Skin of body (tissue), 2 donors: ENCODE data around the gene NRCAM. TPM values are rescaled to one million over a fixed set of nuclear protein-coding genes. Genes with fewer than 3 reads are reported as not detected.
"Not testable (repeated sequence)": the region's sequence is repeated elsewhere in the genome, so short reads cannot be mapped to it uniquely, and the experiment has no call there.

Experiments
- DNase-seq: peaks from one replicate; lab custom pipeline; 2025; lab: John Stamatoyannopoulos, UW
- total RNA-seq: library from RNA; depleted of rRNA; stranded (reverse); fragments of >200 nt; gene quantifications from one replicate; pipeline ENCODE4 v1.2.3, GENCODE V29; 2014

Gene NRCAM
- total RNA-seq, result 7.9 TPM

GRCh38 chr7:108455998-108456677 is at the start of gene NRCAM:
TSS of gene NRCAM (minus strand) at chr7:108456436. CDS start at chr7:108240064, 216,372 bp downstream.
- DNase-seq, result no peak

DNA sequence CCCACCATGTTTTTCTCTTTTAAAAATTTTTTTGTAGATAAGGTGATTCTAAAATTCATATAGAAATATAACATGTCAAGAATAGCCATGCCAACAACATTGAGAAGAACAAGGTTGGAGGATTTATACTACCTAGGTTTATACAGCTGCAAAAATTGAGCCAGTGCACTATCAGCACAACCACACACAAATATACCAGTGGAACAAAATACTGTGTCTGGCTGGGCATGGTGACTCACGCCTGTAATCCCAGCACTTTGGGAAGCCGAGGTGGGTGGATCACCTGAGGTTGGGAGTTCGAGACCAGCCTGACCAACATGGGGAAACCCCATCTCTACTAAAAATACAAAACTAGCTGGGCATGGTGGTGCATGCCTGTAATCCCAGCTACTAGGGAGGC is 48.3 kb upstream of the NRCAM start:
- DNase-seq, result not testable (repeated sequence)

GRCh38 chr7:108503112-108504026 is 47.1 kb upstream of the NRCAM start:
- DNase-seq, result no peak

- DNase-seq, result no peak
Measured at GRCh38 chr7:108499566-108499965, 43.3 kb upstream of the NRCAM start.

- no peak for DNase-seq
Measured at GRCh38 chr7:108498481-108498880, 42.2 kb upstream of the NRCAM start.

GRCh38 chr7:108497082-108497725 is 41.0 kb upstream of the NRCAM start:
- DNase-seq, result no peak

DNA sequence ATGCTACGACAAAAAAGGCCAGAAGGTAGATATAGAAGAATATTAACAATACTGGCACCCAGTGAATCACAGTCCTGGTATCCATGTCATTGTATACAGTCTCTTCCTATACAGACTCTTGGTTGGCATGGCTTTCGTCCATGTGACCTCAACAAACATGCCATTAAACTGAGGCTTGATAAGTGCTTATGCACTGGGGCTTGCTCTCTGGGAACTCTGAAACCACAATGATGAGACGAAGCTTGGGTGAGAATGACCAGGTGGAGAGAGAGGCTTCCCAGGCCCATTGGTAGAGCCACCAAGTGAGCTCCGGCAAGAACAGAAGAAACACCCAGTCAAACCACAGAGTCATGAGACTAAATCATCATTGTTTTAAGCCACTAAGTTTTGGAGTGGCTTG is 36.5 kb upstream of the NRCAM start:
- no peak for DNase-seq

DNA sequence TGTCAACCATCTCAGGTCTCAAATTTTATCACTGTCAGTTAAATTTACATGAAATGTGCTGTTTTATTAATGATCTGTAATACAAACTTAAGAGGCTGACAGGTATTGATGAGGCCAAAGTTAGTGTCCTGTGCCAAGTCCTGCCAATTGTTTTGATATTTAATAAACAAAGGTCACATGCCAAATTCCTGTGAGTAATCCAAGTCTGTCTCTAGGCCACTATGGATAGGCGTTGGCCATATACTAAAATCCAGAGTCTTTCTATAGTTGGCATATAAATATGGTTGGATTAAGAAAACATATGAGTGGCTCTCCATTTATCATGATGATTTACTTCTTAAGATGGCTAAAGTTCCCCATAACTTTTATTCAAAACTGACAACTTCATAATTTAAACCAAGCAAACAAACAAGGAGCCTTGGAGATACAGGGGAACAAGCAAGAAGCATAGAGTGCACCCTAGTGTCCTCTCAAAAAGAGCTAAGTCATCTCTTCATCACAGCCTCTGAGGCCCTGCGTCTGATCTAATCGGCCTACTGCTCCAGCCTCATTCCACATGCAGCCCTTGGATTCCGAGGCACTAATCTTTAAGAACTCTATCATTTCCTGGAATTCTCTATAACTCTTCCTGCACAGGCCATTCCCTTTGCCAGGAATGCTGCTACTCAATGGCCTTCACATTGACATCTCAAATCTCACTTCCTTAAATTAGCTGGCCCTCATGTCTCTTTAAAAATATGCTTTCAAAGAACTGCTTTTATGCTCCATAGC is 32.7 kb upstream of the NRCAM start:
- no peak for DNase-seq

DNA sequence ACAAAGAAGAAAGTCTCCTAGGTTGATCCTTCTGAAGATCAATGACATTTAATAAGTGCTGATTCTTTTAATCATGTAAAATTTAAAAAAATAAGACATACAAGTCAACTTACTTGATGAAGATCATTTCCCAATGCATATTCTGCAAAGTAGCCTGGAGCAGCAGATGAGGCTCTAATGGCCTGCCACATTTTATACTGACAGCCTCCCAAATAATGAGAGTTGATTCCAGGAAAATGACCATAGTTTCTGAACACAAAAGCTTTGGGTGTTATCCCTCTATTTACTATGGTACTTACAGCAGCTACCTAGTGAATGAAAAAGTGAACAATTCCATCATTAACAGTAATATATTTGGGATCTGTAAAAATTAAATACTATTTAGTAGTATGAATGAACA is 31.4 kb upstream of the NRCAM start:
- DNase-seq, result no peak

GRCh38 chr7:108486291-108486966 is 30.2 kb upstream of the NRCAM start:
- no peak for DNase-seq

DNA sequence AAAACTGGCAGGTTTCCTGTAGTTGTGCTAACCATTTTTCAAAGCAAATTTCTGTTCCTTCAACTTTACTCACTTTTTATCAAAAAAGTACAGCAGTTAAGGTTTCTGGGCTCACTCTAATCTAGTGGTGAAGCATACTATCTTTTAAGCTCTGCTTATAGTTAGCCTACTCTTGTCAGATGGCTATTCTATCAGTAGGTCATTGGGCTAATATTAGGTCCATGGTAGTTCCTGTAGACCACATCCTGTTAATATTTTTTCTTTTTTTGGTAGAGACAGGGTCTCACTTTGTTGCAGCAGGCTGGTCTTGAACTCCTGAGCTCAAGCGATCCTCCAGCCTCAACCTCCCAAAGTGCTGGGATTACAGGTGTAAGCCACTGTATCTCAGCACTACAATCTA is 27.9 kb upstream of the NRCAM start:
- no peak for DNase-seq

- no peak for DNase-seq
Measured at GRCh38 chr7:108480311-108480710, 24.1 kb upstream of the NRCAM start.

DNA sequence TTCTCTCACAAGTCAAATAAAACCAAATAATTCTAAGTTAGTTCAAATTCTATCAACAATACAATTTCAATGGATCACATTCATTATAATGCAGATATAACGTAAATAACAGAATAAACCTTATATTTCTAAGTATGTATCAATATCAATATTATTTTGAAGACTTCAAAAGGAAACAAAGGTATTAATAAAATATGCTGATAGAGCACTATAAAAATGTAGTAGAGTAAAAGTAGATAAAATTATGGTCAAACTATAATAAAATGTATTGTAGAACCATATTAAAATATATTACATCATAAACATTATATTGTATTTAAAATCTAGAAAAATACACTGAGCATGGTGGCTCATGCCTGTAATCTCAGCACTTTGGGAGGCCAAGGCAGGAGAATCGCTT is 23.5 kb upstream of the NRCAM start:
- no peak for DNase-seq

DNA sequence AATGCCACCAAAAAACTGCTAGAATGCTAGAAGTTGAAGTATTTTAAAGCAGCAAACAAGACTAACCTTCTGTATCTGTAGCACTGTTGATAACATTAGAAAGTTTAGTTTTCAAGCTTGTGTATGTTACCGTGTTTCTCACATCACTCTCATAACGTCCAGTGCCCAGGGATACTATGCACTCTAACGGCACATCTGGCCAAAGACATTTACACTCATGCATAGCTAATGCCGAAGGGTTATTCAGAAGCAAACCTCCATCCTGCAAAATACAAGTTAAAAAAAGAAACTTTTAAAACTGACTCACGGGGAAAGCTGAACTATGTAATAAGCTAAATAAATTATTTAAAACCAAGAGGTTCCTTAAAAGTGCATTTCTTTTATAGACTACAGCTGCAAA is 22.9 kb upstream of the NRCAM start:
- DNase-seq, result no peak

GRCh38 chr7:108468246-108468645 is 12.0 kb upstream of the NRCAM start:
- no peak for DNase-seq

DNA sequence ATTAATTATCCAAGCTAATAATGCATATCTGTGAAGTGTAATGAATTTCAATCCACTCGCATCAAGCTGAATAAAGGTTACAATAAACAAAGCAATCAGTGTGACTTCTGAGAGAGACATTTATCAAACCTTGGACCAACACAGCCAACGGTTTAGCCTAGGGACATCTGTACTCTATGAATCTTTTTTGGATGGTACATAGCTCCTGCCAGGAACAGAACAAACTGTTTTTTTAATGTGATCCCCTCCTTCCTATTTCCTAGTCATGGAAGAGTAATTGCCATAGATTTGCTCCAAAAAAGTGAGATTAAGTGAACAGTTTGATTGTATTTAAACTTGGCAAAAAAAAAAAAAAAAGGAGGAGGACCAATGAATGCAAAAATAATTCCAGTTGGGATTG is 11.2 kb upstream of the NRCAM start:
- no peak for DNase-seq

GRCh38 chr7:108466322-108466721 is 10.1 kb upstream of the NRCAM start:
- DNase-seq, result not testable (repeated sequence)

DNA sequence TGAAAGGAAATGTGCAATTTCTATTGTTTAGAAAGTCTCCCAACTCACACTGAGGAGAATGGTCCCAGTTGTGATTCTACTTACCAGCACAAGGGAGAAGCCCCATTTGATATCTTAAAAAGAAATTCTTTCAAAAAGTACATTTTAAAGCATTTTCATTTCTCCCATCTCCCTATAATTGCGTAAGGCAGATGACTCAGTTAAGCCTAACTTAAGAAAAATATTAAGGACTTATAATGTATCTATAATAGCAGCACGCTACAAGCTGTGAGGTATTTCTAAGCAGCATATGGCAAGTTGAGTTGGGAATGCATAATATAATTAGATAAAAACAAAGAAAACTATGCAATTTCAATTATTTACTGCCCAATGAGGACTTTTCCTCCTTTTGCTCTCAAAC is 8.5 kb upstream of the NRCAM start:
- DNase-seq, result no peak

DNA sequence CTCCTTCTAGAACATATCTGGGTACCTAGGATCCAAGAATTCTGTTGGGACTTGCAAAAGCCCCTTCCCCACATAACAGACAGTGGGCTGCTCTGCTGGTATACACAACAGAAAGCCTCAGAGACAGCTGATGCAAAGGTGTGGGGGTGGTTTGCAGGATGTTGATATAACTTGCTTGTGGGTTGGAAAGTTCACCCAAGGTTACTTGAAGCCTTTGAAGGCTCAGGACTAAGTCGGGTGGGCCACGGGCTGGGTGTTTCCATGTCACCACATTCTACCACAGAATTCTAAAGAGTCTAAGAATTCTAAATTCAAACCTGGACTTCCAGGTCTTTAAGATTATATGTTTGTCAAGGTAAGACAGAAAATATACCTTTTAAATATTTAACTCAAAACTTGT is 7.4 kb upstream of the NRCAM start:
- DNase-seq, result no peak

DNA sequence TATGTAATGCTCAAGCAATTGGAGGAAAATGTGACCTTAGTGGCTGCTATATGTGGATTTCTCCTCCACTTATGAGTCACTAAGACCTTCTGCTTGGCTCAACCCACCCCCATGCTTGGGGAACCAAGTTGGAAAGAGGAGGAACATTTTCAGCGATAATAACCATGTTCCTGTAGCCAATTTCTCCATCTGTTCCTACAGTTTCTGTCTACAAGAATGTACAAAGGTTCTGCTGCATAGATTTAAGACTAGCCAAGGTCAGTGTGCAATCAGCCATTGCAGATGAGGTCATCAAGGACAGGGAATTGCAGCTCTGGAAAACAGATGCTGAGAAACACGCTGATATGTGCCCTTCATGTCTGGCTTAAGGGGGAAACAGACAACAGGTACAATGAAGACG is 5.6 kb upstream of the NRCAM start:
- peak; percentile 74 for DNase-seq

DNA sequence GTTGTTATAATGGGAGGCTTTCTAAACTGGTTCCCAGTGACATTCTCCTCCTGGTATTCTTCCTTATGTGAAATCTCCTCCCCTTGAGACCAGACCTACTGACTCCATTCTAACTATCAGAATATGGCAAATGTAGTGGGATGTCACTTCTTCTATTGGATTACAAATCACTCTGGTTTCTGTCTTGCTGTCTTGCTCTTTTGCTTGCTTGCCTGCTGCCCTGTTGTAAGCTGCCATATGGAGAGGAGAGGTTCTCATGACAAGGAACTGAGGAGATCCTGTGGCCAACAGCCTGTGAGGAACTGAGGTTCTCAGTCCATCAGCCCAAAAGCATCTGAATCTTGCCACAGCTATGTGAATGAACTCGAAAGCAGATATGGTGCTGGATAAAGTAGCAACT is 4.7 kb upstream of the NRCAM start:
- no peak for DNase-seq
